Endothelial cell of umbilical vein (primary cell): ENCODE results near the gene CCN2. TPM values are rescaled to one million over a fixed set of nuclear protein-coding genes. Genes with fewer than 3 reads are reported as not detected.

ENCODE experiments used
- BruUV-seq: library from RNA; stranded (reverse); fragments of 400-500 nt; replicated peaks from 2 replicates; lab custom pipeline; 2021; lab: Mats Ljungman, UMichigan
- CTCF ChIA-PET: fragments of 300-600, 350-600 bp; sonication (Branson Sonifier 250); formaldehyde crosslinking; loops from one replicate; lab custom pipeline; 2021; ENCODE audit warnings: antibody characterized with exemption, inconsistent platforms; lab: Charles Lee
- POLR2A ChIA-PET: fragments of 300-600, 350-600 bp; sonication (Branson Sonifier 250); formaldehyde crosslinking; loops from one replicate; lab custom pipeline; 2021; ENCODE audit warnings: antibody characterized with exemption, inconsistent platforms; lab: Charles Lee
- DNase-seq: peaks from one replicate; pipeline ENCODE4 v3.0.0-alpha.2; 2011; ENCODE audit warnings: low read depth, low spot score
- FAIRE-seq: peaks from 2 replicates; lab custom pipeline; 2011; peaks lifted over from hg19 to GRCh38; lab: Jason Lieb, UNC
- H2AFZ ChIP-seq: 2 replicates; pipeline ENCODE4 v1.6.0; 2012; ENCODE audit warnings: low read depth, low read length, control low read depth, inconsistent platforms
- H3K27ac ChIP-seq: 2 replicates; pipeline ENCODE4 v1.5.1; 2011; ENCODE audit warnings: low read depth, mild to moderate bottlenecking, control low read depth, low read length, moderate library complexity; ENCODE audit not compliant: insufficient read depth
- H3K27me3 ChIP-seq, 2 experiments: 2 replicates each; pipeline versions ENCODE4 v1.6.0 to v1.6.1; 2011; ENCODE audit warnings: low read length in 2 of 2, mixed read lengths in 1 of 2; ENCODE audit not compliant: control insufficient read depth in 2 of 2, insufficient read depth in 2 of 2
- H3K36me3 ChIP-seq, 2 experiments: 2 replicates in 1 of 2; 3 replicates in 1 of 2; pipeline ENCODE4 v1.5.1; 2011; ENCODE audit warnings: low read length in 2 of 2, mild to moderate bottlenecking in 1 of 2, moderate library complexity in 1 of 2; ENCODE audit not compliant: control insufficient read depth in 2 of 2, insufficient read depth in 2 of 2; ENCODE audit errors: extremely low read depth in 1 of 2
- H3K4me1 ChIP-seq: 3 replicates; pipeline ENCODE4 v1.5.1; 2011; ENCODE audit warnings: mild to moderate bottlenecking, low read length; ENCODE audit not compliant: control insufficient read depth, insufficient read depth; ENCODE audit errors: extremely low read depth
- H3K4me2 ChIP-seq: 2 replicates; pipeline ENCODE4 v1.6.1; 2011; ENCODE audit warnings: low read length, control low read depth, mixed read lengths; ENCODE audit not compliant: insufficient read depth
- H3K4me3 ChIP-seq, 3 experiments: fragments of 200-600 bp in 1 of 3; sonication (generic), shearing (Covaris generic) in 1 of 3; replicated peaks in 1 of 3; 2 replicates each; pipeline ENCODE4 v1.5.1; 2011 to 2016; ENCODE audit warnings: control low read depth in 3 of 3, low read length in 3 of 3, mild to moderate bottlenecking in 2 of 3, inconsistent platforms in 1 of 3, low read depth in 1 of 3, moderate library complexity in 1 of 3; ENCODE audit not compliant: insufficient read depth in 1 of 3
- H3K79me2 ChIP-seq: 2 replicates; pipeline ENCODE4 v1.6.0; 2012; ENCODE audit warnings: low read length, inconsistent platforms; ENCODE audit not compliant: control insufficient read depth, insufficient read depth
- H3K9ac ChIP-seq: replicated peaks from 2 replicates; pipeline ENCODE3; 2011; ENCODE audit warnings: low read length, control low read depth; ENCODE audit not compliant: insufficient read depth; ENCODE audit errors: extremely low read depth
- H3K9me1 ChIP-seq: replicated peaks from 3 replicates; pipeline ENCODE4 v1.6.0; 2011; ENCODE audit warnings: mild to moderate bottlenecking, low read length; ENCODE audit not compliant: control insufficient read depth, insufficient read depth; ENCODE audit errors: extremely low read depth
- H3K9me3 ChIP-seq: replicated peaks from 2 replicates; pipeline ENCODE4 v1.5.1; 2012; ENCODE audit warnings: low read length, inconsistent platforms; ENCODE audit not compliant: control insufficient read depth, insufficient read depth
- H4K20me1 ChIP-seq: replicated peaks from 2 replicates; pipeline ENCODE3; 2011; ENCODE audit warnings: mild to moderate bottlenecking, low read length; ENCODE audit not compliant: control insufficient read depth, insufficient read depth; ENCODE audit errors: extremely low read depth
- CTCF ChIP-seq, 2 donors: IDR thresholded peaks; 1 replicate in 1 of 2; 2 replicates in 1 of 2; pipeline ENCODE4 v1.5.1; 2011; ENCODE audit warnings: low read length in 2 of 2, mild to moderate bottlenecking in 2 of 2, moderate library complexity in 2 of 2, control low read depth in 1 of 2, inconsistent platforms in 1 of 2, low read depth in 1 of 2; ENCODE audit not compliant: insufficient read depth in 1 of 2; ENCODE audit errors: extremely low read depth in 1 of 2
- EZH2 ChIP-seq: IDR thresholded peaks from 2 replicates; pipeline ENCODE4 v1.6.1; 2012; ENCODE audit warnings: borderline replicate concordance, low read depth, mild to moderate bottlenecking, moderate library complexity, low read length, inconsistent platforms; ENCODE audit not compliant: severe bottlenecking
- FOS ChIP-seq: IDR thresholded peaks from 2 replicates; pipeline ENCODE4 v1.6.1; 2011; ENCODE audit warnings: mild to moderate bottlenecking, low read length, moderate library complexity, borderline replicate concordance; ENCODE audit not compliant: insufficient read depth
- GATA2 ChIP-seq: IDR thresholded peaks from 2 replicates; pipeline ENCODE4 v1.7.0; 2011; ENCODE audit warnings: low read depth, mild to moderate bottlenecking, moderate library complexity, mixed read lengths, low read length; ENCODE audit not compliant: insufficient read length, insufficient read depth
- JUN ChIP-seq: IDR thresholded peaks from 2 replicates; pipeline ENCODE4 v1.6.1; 2011; ENCODE audit warnings: borderline replicate concordance, low read depth; ENCODE audit not compliant: insufficient read length, insufficient read depth
- MAX ChIP-seq: IDR thresholded peaks from 2 replicates; pipeline ENCODE4 v1.6.1; 2011; ENCODE audit not compliant: insufficient read depth, insufficient read length
- MYC ChIP-seq: IDR thresholded peaks from one replicate; pipeline ENCODE4 v1.6.1; 2011; ENCODE audit warnings: mild to moderate bottlenecking, low read depth, low read length
- POLR2A ChIP-seq: IDR thresholded peaks from 2 replicates; pipeline ENCODE4 v1.6.1; 2012; ENCODE audit warnings: low read depth, mild to moderate bottlenecking, control low read depth, low read length
- POLR2AphosphoS5 ChIP-seq: IDR thresholded peaks from 2 replicates; pipeline ENCODE4 v1.6.1; 2012; ENCODE audit warnings: low read depth, mild to moderate bottlenecking, control low read depth, low read length, moderate library complexity; ENCODE audit not compliant: insufficient read depth
- dilution Hi-C: fragments of 300-500 bp; cut with MboI; formaldehyde crosslinking; loops from one replicate; pipeline ENCODE4 v1.15.0; 2019; ENCODE audit warnings: low sequenced_read_pairs; ENCODE audit not compliant: extremely low pct_ligation_motif_present
- intact Hi-C: fragments of 100-400 bp; cut with micrococcal nuclease; formaldehyde crosslinking; loops from one replicate; pipeline ENCODE4 v1.10.0; 2022
- polyA plus RNA-seq, 4 experiments: library from polyadenylated mRNA; depleted of rRNA in 3 of 4; stranded (reverse) in 3 of 4; unstranded in 1 of 4; fragments of >200 nt; gene quantifications; 2 replicates each; pipeline versions ENCODE4 v1.2.1 to v1.2.3, GENCODE V29; 2011 to 2012; ENCODE audit warnings: missing spikeins in 1 of 4
- total RNA-seq: library from RNA; stranded (reverse); gene quantifications from 2 replicates; pipeline ENCODE4 v1.2.3, GENCODE V29; 2021

CCN2 gene
- total and polyA plus RNA-seq, 2 donors (not counting 3 experiments of a cell fraction or from before 2014, with no cell fraction given), result 1,926 to 2,488 TPM

GRCh38 chr6:131898718-131899117, 52.5 kb downstream of the CCN2 start:
- Histone ChIP-seq H3K27ac (no peak overlapping the region), H3K9me1 (no peaks in the 10 kb centered on the region), H4K20me1 (no peaks in the 10 kb centered on the region), H3K9ac (no peak overlapping the region), H3K4me2 (no peak overlapping the region), H2AFZ (no peak overlapping the region), H3K4me1 (no peaks in the 10 kb centered on the region), H3K79me2 (no peaks in the 10 kb centered on the region), H3K9me3 (no peaks in the 10 kb centered on the region), H3K36me3 (no peaks in the 10 kb centered on the region), H3K4me3 (no peak overlapping the region), H3K27me3 (peaks cover 0 to 3% of the 10 kb centered on the region in 2 experiments)
- FAIRE-seq, result no peak
- no TSS peak for BruUV-seq
- DNase-seq, result no peak
- CTCF ChIA-PET, result no interaction called here
- POLR2A ChIA-PET, result no interaction called here
- TF ChIP-seq GATA2 (no peak), CTCF (IDR thresholded peaks at IDR 0.05; ENCODE audit: extremely low read depth in 1 of 2, insufficient read depth in 1 of 2, low read depth in 1 of 2, low read length in 2 of 2) (no peak), POLR2AphosphoS5 (no peak), EZH2 (no peak), FOS (no peak), JUN (no peak), MYC (no peak), POLR2A (no peak), MAX (no peak)
- dilution Hi-C loops, result no loop called here
- intact Hi-C loops, result no loop called here

Other genes starting within 250 kb of the CCN2 start
- gene OR2A4, start 250.0 kb downstream of the CCN2 start, total RNA-seq, result not detected in 2 replicates
- gene OR2A4, start 250.0 kb downstream of the CCN2 start, polyA plus RNA-seq, result not detected in 2 replicates
- gene CTAGE9, start 240.4 kb downstream of the CCN2 start, total RNA-seq, result not detected in 2 replicates
- not detected in 2 replicates for gene CTAGE9, start 240.4 kb downstream of the CCN2 start, polyA plus RNA-seq
- 1.4 and 1.5 TPM in 2 replicates for gene ENPP1, start 143.4 kb downstream of the CCN2 start, total RNA-seq
- 0.36 and 0.46 TPM in 2 replicates for gene ENPP1, start 143.4 kb downstream of the CCN2 start, polyA plus RNA-seq